Body of pancreas (tissue), 4 donors: ENCODE measurements around the gene RBP2.

Experiments
- POLR2A ChIP-seq, 3 donors: fragments of 450-650 bp; IDR thresholded peaks; one replicate each; pipeline ENCODE4 v1.6.1; 2016; ENCODE audit warnings: antibody characterized with exemption in 3 of 3, mild to moderate bottlenecking in 2 of 3
- TF ChIP-seq, protein P1 (sequence below), 7 experiments: fragments of 450-650 bp in 4 of 7; fragments of 200-600 bp in 3 of 7; sonication (generic) in 3 of 7; IDR thresholded peaks; one replicate each; pipeline ENCODE4 v1.5.1; 2016 to 2019; ENCODE audit warnings: antibody characterized with exemption in 7 of 7

DNA sequence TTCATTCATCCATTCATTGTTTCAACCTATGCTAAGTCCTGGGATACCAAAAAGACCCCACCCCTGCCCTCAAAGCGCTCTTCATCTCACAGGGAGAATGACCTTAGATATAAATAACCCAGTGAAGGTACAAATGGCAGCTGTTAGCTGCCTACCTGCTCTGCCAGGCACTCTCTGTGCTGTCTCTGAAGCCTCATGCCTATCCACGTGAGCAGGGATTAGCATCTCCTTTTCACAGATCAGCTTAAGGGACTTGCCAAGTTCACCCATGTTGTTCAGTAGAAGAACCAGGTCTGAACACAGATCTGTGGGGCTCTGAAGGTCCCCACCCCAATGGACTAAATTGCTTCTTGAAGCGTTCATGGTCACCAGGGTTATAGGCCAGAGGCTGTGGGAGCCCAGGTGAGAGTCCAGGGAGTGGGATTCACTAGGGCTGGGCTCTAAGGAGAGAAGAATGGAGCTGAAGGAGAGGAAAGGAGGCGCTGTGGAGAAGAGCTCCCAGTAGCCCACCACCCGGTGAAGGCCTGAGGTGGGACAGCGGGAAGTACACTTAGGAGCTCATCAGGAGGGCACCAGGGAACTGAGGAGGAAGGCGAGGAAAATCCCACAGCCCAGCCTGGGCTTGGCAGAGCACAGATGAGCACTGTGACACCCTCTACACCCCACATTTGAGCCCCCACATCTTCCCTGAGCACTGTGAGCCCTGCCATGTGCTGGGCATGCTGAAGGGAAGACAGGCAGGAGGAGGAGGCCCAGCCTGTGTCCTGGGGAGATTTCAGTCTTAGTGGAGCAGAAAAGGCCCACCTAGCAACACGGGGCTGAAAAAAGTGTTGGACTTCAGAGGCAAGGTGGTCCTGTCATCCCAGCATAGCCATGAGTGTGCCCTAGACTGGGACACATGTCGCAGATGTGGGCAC lies 42.9 kb upstream of the RBP2 start:
- no peak for TF ChIP-seq POLR2A (IDR thresholded peaks at IDR 0.05)
- TF ChIP-seq, protein P1, sequence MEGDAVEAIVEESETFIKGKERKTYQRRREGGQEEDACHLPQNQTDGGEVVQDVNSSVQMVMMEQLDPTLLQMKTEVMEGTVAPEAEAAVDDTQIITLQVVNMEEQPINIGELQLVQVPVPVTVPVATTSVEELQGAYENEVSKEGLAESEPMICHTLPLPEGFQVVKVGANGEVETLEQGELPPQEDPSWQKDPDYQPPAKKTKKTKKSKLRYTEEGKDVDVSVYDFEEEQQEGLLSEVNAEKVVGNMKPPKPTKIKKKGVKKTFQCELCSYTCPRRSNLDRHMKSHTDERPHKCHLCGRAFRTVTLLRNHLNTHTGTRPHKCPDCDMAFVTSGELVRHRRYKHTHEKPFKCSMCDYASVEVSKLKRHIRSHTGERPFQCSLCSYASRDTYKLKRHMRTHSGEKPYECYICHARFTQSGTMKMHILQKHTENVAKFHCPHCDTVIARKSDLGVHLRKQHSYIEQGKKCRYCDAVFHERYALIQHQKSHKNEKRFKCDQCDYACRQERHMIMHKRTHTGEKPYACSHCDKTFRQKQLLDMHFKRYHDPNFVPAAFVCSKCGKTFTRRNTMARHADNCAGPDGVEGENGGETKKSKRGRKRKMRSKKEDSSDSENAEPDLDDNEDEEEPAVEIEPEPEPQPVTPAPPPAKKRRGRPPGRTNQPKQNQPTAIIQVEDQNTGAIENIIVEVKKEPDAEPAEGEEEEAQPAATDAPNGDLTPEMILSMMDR (IDR thresholded peaks at IDR 0.05): no peak
